Measurements from ENCODE around the gene MOV10. TPM values are rescaled to one million over a fixed set of nuclear protein-coding genes. Genes with fewer than 3 reads are reported as not detected.

The MOV10 gene
- total and polyA plus RNA-seq, 9 of the 15 experiments (the other 6 are each of a cell fraction or from before 2014, with no cell fraction given), result 16.7 to 105 (median 49.5) TPM

GRCh38 chr1:112674440-112674985 lies at the start of gene MOV10 (continued):
- TF ChIP-seq ZHX1 (conservative IDR thresholded peaks at IDR 0.05; ENCODE audit: low read length) (no peak), FOXO4 (CRISPR knock-in tag; IDR thresholded peaks at IDR 0.05) (peak; percentile 87), KDM4B (IDR thresholded peaks at IDR 0.05; ENCODE audit: borderline replicate concordance in 2 of 2, low read depth in 1 of 2) (0 out of 4 replicates have a peak, but pooled peaks of 1 of the 2 experiments have one; percentile 38), ZNF224 (CRISPR knock-in tag; IDR thresholded peaks at IDR 0.05) (0 out of 2 replicates have a peak, but pooled peaks have one; percentile 36), HSF4 (CRISPR knock-in tag; IDR thresholded peaks at IDR 0.05; ENCODE audit: borderline replicate concordance) (no peak), HNRNPL (IDR thresholded peaks at IDR 0.05; ENCODE audit: low read depth, low read length) (no peak), UBTF (IDR thresholded peaks at IDR 0.05; ENCODE audit: borderline replicate concordance in 1 of 2, low read depth in 2 of 2, low read length in 2 of 2) (peak; percentile 39 to 71; a peak in 2 of 4 replicates), GTF3C2 (IDR thresholded peaks at IDR 0.05; ENCODE audit: borderline replicate concordance, extremely low read depth, insufficient read length) (no peak), TAL1 (IDR thresholded peaks at IDR 0.05) (no peak), SRSF1 (IDR thresholded peaks at IDR 0.05; ENCODE audit: low read depth, low read length) (no peak), TFAP4 (CRISPR knock-in tag; IDR thresholded peaks at IDR 0.05; ENCODE audit: borderline replicate concordance) (peak; percentile 68), ZEB2 (IDR thresholded peaks at IDR 0.05) (peak; percentile 60), ZNF740 (CRISPR knock-in tag; IDR thresholded peaks at IDR 0.05) (peak; percentile 32; the same call in 1 of the 2 replicates), ZNF740 (tag; IDR thresholded peaks at IDR 0.05) (peak in 1 of 2 experiments; percentile 68; a peak in 1 of 4 replicates)
